GM21737 (cell line): Measurements from ENCODE around the gene PEX16.

Experiments used
- ATAC-seq: cut with Tn5 transposase; IDR thresholded peaks from one replicate; pipeline ENCODE4 v1.9.1; 2021; ENCODE audit warnings: mild to moderate bottlenecking, moderate library complexity; ENCODE audit not compliant: unreplicated experiment

The PEX16 gene

GRCh38 chr11:45917623-45918330, at the start of gene PEX16:
PEX16 (minus strand) TSS chr11:45917877; CDS start chr11:45917811, 66 bp downstream.
- peak; percentile 85 for ATAC-seq

GRCh38 chr11:45964911-45965389, 47.3 kb upstream of the PEX16 start:
- peak; percentile 65 for ATAC-seq

DNA sequence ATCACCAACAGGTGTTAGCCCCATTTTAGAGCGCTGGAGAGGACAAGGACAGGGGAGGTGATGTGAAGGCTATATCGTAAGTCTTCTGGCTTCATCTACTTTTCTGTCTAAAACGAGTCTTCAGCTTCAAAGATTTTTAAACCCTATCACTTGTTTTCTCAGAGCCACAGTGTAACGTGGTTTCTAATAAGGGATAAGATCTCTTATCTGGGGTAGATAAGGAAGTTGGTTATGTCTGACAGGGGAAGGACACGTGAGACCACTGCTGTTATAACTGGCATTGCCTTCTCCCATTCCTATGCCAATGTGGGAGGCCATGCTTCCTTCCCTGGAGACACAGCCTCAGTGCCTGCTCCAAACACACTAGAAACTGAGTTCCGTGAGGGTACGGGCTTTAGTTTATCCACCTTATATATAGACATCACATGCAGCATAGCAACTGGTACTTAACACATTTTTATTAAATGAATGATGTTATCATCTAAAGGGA, 44.1 kb upstream of the PEX16 start:
- ATAC-seq: no peak

GRCh38 chr11:45960387-45961095, 42.9 kb upstream of the PEX16 start:
- no peak for ATAC-seq

- no peak for ATAC-seq
Measured at GRCh38 chr11:45959851-45960250, 42.2 kb upstream of the PEX16 start.

- ATAC-seq: no peak
Measured at GRCh38 chr11:45949992-45950407, 32.3 kb upstream of the PEX16 start.

DNA sequence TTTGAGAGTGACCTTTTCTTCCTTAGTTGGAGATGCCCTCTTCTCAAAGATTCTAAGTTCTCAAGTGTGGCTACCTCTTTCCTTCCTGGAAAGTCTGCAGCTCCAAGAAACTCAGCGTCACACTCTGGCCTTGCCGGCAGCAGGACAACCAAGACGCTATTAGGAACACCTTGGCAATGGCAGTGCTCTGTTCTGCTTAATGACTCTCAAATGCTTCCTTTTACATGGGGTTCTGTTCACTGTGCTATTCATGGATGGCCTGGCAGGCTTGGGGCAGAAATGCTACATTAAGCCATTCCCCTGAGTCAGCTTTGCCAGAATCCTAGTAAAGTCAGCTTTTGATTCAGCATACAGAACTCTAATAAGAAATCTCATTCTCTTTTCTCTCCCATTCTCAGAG, 30.7 kb upstream of the PEX16 start:
- ATAC-seq: no peak

DNA sequence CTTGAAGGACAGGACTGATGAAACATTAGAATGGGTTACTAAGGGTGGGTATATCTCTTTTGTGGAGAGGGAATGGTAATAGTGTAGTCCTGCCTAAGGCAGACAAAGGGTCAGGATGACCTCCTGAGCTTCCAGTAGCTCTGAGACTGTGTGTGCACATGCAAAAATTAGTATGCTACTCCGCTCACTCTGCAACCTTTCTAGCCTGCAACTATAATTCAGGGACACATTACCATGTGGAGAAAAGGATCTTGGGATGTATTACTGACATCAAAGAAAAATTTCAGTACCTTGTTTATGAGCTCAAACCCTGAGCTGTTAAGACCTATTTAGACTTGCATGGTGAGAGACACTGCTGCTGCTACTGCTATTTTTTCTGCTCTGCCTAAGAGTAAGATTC, 30.2 kb upstream of the PEX16 start:
- ATAC-seq: no peak

DNA sequence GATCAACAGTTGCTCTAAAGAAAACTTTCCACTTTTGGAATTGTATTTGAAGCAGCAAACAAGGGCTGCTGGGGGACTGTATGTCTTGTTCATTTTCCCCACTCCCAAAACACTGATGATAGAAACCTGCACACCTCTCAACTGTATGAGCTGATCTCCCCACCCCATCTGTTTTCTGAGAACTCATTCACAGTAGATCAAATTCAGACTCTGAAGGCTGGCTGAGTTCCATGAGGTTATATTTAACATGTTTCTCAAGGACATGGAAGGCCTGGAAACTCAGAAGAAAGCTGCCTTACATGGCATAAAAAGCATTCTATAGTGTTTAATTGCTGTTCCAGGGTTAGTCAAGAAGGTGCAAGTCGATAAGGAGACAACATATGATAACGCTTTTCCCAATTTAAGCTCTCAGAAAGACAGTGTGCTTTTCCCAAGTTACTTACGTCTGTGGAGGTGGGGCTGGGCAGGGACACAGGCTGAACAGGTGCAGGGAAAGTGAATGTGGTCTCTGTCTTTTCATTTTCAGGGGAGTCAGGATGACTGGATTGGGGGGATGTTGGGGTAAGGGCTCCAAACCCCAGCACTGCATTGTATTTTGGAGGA, 27.8 kb upstream of the PEX16 start:
- ATAC-seq: no peak

DNA sequence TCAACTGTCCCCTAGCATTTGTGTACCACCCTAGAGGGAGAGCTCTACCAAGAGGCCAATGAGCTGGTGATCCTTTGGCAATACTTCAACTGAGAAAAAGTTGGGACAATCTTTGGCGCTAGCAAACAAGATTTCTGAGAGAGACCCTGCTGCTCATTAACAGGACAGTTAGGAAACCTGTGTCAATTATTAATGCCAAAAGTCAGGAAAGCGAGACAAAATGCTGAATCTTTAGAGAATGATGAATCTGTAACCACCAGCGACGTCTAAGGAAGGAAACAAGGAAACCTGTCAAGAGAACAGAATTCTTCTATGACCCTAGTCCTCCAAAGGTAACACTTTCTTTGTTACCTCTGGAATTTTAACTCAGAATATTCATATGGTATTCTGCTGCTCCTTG, 24.7 kb upstream of the PEX16 start:
- no peak for ATAC-seq

GRCh38 chr11:45941285-45941684, 23.6 kb upstream of the PEX16 start:
- no peak for ATAC-seq

DNA sequence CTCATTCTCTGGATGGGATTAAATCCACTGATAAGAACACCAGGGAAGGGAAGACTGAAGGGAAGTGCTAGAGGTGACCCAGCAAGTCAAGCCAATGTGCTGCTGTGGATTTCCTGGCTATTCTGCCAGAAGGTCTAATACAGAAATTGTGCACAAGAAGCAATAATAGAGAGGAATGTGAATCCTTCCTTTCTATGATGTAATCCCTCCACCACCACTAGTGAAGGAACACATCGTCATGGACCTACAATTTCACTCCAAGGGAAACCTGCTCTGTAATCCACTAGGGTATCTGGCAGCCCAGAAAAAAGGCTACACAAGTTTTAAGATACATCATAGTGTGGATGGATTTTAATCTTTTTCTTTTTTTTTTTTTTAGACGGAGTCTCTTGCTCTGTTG, 22.2 kb upstream of the PEX16 start:
- ATAC-seq: no peak

GRCh38 chr11:45937916-45938315, 20.2 kb upstream of the PEX16 start:
- ATAC-seq: no peak

- no peak for ATAC-seq
Measured at GRCh38 chr11:45936511-45937054, 18.9 kb upstream of the PEX16 start.

DNA sequence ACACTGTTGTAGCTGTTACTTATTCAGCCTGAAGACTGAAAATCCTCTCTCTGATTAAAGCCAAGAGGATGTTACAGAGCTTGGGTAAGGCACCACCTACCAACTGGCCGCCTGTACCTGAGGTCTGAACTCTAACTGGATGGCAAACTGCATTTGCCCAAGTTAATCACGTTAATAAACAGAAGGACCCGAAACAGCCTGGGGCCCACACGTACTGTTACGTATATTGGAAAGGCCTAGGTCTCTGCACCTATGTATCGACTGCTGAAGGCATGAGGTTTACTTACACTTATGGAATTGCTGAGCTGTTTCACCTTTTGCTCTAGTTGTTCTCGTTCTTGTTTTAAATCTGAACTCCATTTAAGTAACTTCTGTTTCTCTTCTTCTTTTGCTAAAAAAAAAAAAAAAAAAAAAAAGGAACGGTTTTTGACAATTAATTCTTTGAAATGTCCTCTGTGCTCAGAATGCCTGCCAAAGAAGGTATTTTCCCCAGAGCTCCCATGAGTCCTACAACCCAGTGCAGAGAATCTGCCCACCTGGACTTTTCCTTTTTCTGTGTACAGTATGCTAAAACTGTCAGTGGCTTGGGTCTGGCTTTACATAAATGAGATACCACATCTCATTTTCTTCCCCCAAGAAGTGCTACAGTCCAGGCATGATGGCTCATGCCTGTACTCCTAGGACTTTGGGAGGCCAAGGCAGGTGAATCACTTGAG, 17.8 kb upstream of the PEX16 start:
- ATAC-seq: no peak

GRCh38 chr11:45934580-45935318, 17.1 kb upstream of the PEX16 start:
- ATAC-seq: no peak

- ATAC-seq: no peak
Measured at GRCh38 chr11:45933846-45934579, 16.3 kb upstream of the PEX16 start.

GRCh38 chr11:45933131-45933831, 15.6 kb upstream of the PEX16 start:
- no peak for ATAC-seq

DNA sequence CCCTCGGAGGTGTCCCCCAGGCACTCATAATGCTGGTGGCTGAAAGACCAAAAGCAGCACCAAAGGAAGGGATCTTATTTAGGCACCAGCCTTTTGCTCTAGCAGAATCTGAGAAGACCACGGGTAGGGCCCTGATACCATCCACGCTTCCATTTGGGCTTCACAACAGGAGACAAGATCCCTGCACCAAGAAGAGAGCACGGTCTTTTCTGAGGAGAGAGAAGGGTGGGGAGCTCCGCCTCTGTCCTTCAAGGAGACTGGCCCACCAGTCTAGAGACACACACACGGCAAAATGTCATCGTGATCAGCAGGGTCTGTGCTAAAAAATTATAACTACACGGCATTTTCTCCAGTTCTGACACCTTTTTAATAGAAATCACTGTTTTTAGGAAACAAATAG, 14.5 kb upstream of the PEX16 start:
- no peak for ATAC-seq
